Measurements from ENCODE around the gene BHLHE41.

DNA sequence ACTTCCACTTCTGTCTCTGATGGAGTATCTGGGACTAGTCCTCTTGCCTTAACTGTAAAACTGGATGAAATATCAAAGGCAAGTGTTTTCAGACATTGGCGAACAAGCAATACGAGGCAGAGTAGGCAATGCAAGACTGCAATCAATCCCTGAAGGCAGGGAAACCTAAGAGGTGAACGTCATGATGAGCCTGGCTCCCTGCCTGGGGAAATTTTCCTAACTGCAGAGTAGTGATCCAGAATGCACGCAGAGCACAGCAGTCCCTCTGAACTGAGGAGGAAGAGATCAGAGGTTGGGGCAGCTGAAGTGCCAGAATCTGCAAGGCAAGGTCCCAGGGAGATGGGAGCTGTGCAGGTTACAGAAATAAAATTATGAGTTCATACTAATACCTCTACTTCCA lies 18.5 kb downstream of the BHLHE41 start:
- TF ChIP-seq POLR2AphosphoS5 (IDR thresholded peaks at IDR 0.05; ENCODE audit: borderline replicate concordance, low read depth, low read length) (no peak), EZH2 (IDR thresholded peaks at IDR 0.05) (no peak), FOXP2 (optimal IDR thresholded peaks at IDR 0.05; ENCODE audit: control extremely low read depth, extremely low read length, insufficient read depth) (no peak)
